Stimulated activated CD8-positive, alpha-beta memory T cell treated with anti-CD3 and anti-CD28 coated beads, Interleukin-15, amount 100 ng/mL, for 48 hours (primary cell): ENCODE data around the gene DNAJC2.
"Not testable (repeated sequence)": the region's sequence is repeated elsewhere in the genome, so short reads cannot be mapped to it uniquely, and the experiment has no call there.

Experiments
- DNase-seq, 2 donors: peaks; one replicate each; pipeline ENCODE4 v3.0.0-alpha.2; 2020; ENCODE audit warnings: low read depth in 2 of 2

The DNAJC2 gene

DNA sequence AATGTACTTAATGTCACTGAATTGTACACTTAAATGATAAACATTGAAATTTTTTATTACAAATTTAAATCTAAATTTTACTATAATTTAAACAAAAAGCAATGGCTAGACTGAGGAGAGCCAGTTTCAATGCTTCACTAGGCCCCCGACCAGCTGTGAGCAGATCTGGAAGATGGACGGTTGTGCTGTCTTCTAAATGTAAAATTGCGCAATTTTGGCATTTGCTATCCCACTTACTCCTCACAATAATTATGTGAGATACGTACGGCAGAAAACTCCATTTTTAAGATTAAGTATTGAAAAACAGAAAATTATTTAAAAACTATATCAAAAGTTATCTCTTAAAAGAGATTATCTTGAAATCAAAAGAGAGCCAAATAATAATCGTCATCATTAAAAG is 71.2 kb downstream of the DNAJC2 start:
- DNase-seq: not testable (repeated sequence)

DNA sequence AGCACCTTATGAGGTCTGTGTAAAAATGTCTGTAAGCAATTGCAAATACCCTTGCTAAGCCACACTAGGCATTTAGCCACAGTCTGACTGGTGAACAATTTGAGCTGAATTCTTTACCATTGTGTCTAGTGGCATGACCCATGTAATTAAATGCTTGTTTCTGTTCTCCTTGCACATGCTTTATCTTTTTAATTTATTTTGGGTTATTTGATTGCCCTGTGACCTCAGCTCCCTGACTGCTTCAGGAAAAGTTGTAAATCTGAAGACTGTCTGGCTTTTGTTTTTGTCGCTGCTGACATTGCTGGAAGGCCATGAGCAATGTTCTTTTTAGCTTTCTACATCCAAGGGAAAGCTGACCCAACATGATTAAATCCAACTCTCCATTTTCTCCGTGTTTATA is 78.3 kb downstream of the DNAJC2 start:
- DNase-seq: not testable (repeated sequence)

DNA sequence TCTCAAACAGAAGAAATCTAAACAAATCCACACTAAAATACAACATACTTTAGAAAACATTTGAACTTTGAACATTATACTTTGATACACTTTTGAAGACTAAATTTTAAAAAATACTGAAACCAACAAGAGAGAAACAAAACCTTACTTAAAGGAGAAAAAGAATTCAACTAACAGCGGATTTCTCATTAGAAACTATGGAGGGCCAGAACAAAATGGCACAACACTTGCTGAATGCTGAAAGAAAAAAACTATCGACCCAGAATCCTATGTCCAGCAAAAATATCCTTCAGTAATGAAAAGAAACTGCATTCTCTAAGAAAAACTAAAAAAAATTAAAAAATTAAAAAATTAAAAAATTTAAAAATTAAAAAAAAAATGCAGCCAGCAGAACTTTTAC is 80.5 kb downstream of the DNAJC2 start:
- DNase-seq: not testable (repeated sequence)
